Heart left ventricle (tissue), 16 donors: ENCODE results near the gene TBL1XR1. TPM values are rescaled to one million over a fixed set of nuclear protein-coding genes. Genes with fewer than 3 reads are reported as not detected.
A peak's percentile ranks its signal among the peaks of the same experiment; 100 is the strongest.
"Not testable (repeated sequence)": the region's sequence is repeated elsewhere in the genome, so short reads cannot be mapped to it uniquely, and the experiment has no call there.

ENCODE experiments used
- ATAC-seq, 4 donors: fragments of 200-7000 bp; cut with Tn5 transposase; one replicate each; pipeline ENCODE4 v1.9.1; 2020 to 2022; ENCODE audit warnings: moderate library complexity in 4 of 4, mild to moderate bottlenecking in 3 of 4, moderate number of reproducible peaks in 1 of 4
- DNase-seq, 5 donors: peaks; one replicate each; pipeline ENCODE4 v3.0.0-alpha.2; 2020
- H3K27ac ChIP-seq, 12 donors: fragments of 200-600 bp; sonication (generic) in 4 of 12; one replicate each; pipeline versions ENCODE4 v1.5.0 to v1.8.0; 2016 to 2022; ENCODE audit warnings: mild to moderate bottlenecking in 2 of 12
- H3K27me3 ChIP-seq, 9 donors: fragments of 200-600 bp; sonication (generic) in 2 of 9; one replicate each; pipeline versions ENCODE4 v1.5.1 to v1.8.0; 2016 to 2022; ENCODE audit warnings: mild to moderate bottlenecking in 3 of 9
- H3K36me3 ChIP-seq, 9 donors: fragments of 200-600 bp; sonication (generic) in 2 of 9; one replicate each; pipeline versions ENCODE4 v1.5.0 to v1.8.0; 2018 to 2022; ENCODE audit warnings: mild to moderate bottlenecking in 2 of 9
- H3K4me1 ChIP-seq, 12 donors: fragments of 200-600 bp; sonication (generic) in 4 of 12; one replicate each; pipeline versions ENCODE4 v1.5.0 to v1.8.0; 2016 to 2022; ENCODE audit warnings: mild to moderate bottlenecking in 3 of 12
- H3K4me3 ChIP-seq, 12 donors: fragments of 200-600 bp; sonication (generic) in 4 of 12; one replicate each; pipeline versions ENCODE4 v1.5.0 to v1.8.0; 2017 to 2022; ENCODE audit warnings: mild to moderate bottlenecking in 9 of 12, moderate library complexity in 4 of 12
- H3K9me3 ChIP-seq, 12 donors: fragments of 200-600 bp; sonication (generic) in 4 of 12; one replicate each; pipeline versions ENCODE4 v1.5.0 to v1.8.0; 2016 to 2022; ENCODE audit warnings: mild to moderate bottlenecking in 1 of 12
- POLR2A ChIP-seq, 2 donors: fragments of 450-650 bp; IDR thresholded peaks; one replicate each; pipeline ENCODE4 v1.6.1; 2017; ENCODE audit warnings: antibody characterized with exemption in 2 of 2, mild to moderate bottlenecking in 2 of 2, moderate library complexity in 2 of 2
- WGBS, 4 donors: extraction: QIAGEN DNeasy Blood & Tissue Kit in 2 of 4; methylation state at CpG; one replicate each; pipeline versions ENCODE4 v1.1.5 to v1.1.7; 2013 to 2018; 5-methylcytosine and 5-hydroxymethylcytosine counted together
- intact Hi-C, 10 donors: fragments of 100-400 bp; cut with DNase I; formaldehyde crosslinking; loops; one replicate each; pipeline versions ENCODE4 v1.11.1 to v1.14.2; 2022
- polyA plus RNA-seq, 2 donors: library from polyadenylated mRNA; stranded (reverse); fragments of 200-250 nt; gene quantifications; one replicate each; pipeline ENCODE4 v1.2.3, GENCODE V29; 2013
- total RNA-seq, 9 donors: library from RNA; depleted of rRNA in 2 of 9; stranded (reverse); fragments of >200 nt in 2 of 9; fragmentation: NEBNext Ultra II Directional in 3 of 9; extraction: Animal tissue kit (Norgen Biotek cat#: 25700) in 3 of 9; gene quantifications; one replicate each; pipeline versions ENCODE4 v1.1.0 to v1.2.4, GENCODE V29; 2016 to 2023
- TF ChIP-seq, protein P1 (sequence below), 12 donors: fragments of 200-600 bp; sonication (generic) in 4 of 12; IDR thresholded peaks; one replicate each; pipeline versions ENCODE4 v1.5.0 to v1.8.0; 2018 to 2022; ENCODE audit warnings: antibody characterized with exemption in 12 of 12, mild to moderate bottlenecking in 5 of 12
- donor health status: ischemic (EF 13 %, LVEDD 7.1; RV severe dilation, severe dysfunction).
- donor health status: healthy with polysubstance abuse.
- donor health status: DM: no; HTN: yes; CAD: no.
- donor health status: DM: no; HTN: no; CAD: no.
- donor health status: ischemic (EF 25% LVEDD 6.9; RV normal size, moderate dysfunction).
- donor health status: ischemic (EF 25% LVEDD 5.7; RV mildly dilated, moderate dysfunction).
- donor health status: healthy.
- donor health status: DM: yes; HTN: yes; CAD: no.
- donor health status: ischemic (EF 35%, LVEDD 5.7; RV mildly dilated, moderate dysfunction).
- donor health status: nonischemic (EF 11% LVEDD 7.7; RV severe dilation, severe dysfunction).
- donor health status: DM: yes; HTN: yes; CAD: no.
- donor health status: PGD.
- donor health status: ischemic (EF 29% LVEDD 5.4; RV normal size, mild dysfunction).
- donor health status: nonischemic (EF 23%, LVEDD 6.1; RV moderate dilation, normal function).

The TBL1XR1 gene
- total and polyA plus RNA-seq, 11 donors: 24.0 to 176 (median 119) TPM

- intact Hi-C loops: loop anchor here in 9 of 10 donors (5.0 to 10.0 kb wide), 17 partner anchors 41 to 1131 kb away; no protein-coding TSS in a partner anchor
- Histone ChIP-seq H3K4me1 (peaks cover 6 to 61% (median 35%) of the 10 kb centered on the region in 12 donors), H3K27me3 (no peaks in the 10 kb centered on the region), H3K27ac (peak overlapping the region in 5 of 12 donors; percentile 14 to 98 (median 96)), H3K4me3 (peak overlapping the region in 5 of 12 donors; percentile 76 to 94 (median 87)), H3K36me3 (no peaks in the 10 kb centered on the region), H3K9me3 (no peaks in the 10 kb centered on the region)
- DNase-seq (no peak), ATAC-seq (no peak)
- WGBS, 4 donors: 67 to 78% (median 73%) methylated on average over 9 of the region's 9 CpGs
- TF ChIP-seq, protein P1, sequence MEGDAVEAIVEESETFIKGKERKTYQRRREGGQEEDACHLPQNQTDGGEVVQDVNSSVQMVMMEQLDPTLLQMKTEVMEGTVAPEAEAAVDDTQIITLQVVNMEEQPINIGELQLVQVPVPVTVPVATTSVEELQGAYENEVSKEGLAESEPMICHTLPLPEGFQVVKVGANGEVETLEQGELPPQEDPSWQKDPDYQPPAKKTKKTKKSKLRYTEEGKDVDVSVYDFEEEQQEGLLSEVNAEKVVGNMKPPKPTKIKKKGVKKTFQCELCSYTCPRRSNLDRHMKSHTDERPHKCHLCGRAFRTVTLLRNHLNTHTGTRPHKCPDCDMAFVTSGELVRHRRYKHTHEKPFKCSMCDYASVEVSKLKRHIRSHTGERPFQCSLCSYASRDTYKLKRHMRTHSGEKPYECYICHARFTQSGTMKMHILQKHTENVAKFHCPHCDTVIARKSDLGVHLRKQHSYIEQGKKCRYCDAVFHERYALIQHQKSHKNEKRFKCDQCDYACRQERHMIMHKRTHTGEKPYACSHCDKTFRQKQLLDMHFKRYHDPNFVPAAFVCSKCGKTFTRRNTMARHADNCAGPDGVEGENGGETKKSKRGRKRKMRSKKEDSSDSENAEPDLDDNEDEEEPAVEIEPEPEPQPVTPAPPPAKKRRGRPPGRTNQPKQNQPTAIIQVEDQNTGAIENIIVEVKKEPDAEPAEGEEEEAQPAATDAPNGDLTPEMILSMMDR (IDR thresholded peaks at IDR 0.05): no peak
- no peak for TF ChIP-seq POLR2A (IDR thresholded peaks at IDR 0.05)
Measured at GRCh38 chr3:177193688-177194268, 3.5 kb downstream of the TBL1XR1 start.

DNA sequence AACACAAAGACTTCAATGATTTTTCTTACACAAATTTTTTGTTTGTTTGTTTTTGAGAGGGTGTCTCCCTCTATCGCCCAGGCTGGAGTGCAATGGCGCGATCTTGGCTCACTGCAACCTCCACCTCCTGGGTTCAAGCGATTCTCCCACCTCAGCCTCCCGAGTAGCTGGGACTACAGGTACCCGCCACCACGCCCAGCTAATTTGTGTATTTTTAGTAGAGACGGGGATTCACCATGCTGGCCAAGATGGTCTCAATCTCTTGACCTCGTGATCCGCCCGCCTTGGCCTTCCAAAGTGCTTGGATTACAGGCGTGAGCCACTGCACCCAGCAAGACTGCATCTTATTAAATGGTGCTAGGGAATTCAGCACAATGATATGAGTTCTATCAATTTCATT is 4.0 kb downstream of the TBL1XR1 start:
- H3K36me3 ChIP-seq, H3K4me3 ChIP-seq, H3K27me3 ChIP-seq, DNase-seq, ATAC-seq, H3K9me3 ChIP-seq, H3K27ac ChIP-seq: not testable (repeated sequence)
- 96 to 97% (median 97%) methylated on average over 12 of the region's 12 CpGs for WGBS, 4 donors
- intact Hi-C loops: loop anchor here in 9 of 10 donors (5.0 to 10.0 kb wide), 17 partner anchors 41 to 1132 kb away; no protein-coding TSS in a partner anchor
- H3K4me1 ChIP-seq: peaks cover 6 to 58% (median 32%) of the 10 kb centered on the region in 12 donors

DNA sequence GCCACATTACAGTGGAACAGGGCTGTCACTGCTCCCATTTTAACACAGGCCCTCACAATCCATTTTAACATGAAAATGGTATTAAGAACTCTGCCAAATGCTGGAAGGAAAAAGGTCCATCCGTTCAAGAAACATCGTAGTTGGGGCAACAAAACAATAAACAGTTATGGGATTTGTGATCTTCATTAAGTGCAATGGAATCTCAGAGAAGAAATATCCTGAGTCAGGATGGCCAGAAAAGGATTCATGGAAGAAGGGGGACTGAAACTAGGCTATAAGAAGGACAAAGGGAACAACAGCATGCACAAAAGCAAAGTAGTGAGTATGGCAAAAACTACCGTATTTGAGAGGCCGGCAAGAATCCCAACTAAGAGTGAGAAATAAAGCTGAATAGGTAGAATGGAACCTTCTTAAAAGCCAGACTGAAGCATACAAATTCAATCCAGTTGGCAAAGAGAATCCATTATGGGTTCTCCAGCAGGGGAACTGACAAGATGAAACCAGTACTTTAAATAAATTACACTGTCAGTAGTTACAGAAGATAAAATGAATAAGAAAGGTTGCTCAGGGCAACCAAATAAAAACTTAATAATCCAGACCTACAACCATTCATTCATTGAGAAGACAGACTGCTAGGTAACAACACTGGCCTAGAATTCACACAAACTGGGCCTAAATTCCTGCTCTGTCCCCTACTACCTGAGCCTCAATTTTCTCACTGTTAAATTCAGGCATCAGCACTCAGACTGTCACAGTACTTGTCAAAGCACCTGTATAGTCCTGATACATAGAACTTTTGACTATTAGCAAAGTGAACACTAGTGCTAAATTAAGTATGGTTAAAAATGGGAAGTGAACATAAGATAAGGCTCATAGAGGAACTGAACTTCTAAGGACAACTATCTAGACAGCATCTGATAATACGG is 6.3 kb downstream of the TBL1XR1 start:
- no peaks in the 10 kb centered on the region for H3K9me3 ChIP-seq
- peak overlapping the region in 1 of 12 donors; percentile 7 for H3K4me3 ChIP-seq
- DNase-seq (no peak), ATAC-seq (peak in 2 of 4 donors; percentile 21 to 43)
- no peaks in the 10 kb centered on the region for H3K27me3 ChIP-seq
- no peaks in the 10 kb centered on the region for H3K36me3 ChIP-seq
- 21 to 40% (median 27%) methylated on average over 5 of the region's 5 CpGs for WGBS, 4 donors
- intact Hi-C loops: loop anchor here in 9 of 10 donors (5.0 to 10.0 kb wide), 17 partner anchors 39 to 1134 kb away; no protein-coding TSS in a partner anchor
- TF ChIP-seq, protein P1 (IDR thresholded peaks at IDR 0.05): no peak
- no peak for TF ChIP-seq POLR2A (IDR thresholded peaks at IDR 0.05)
- H3K4me1 ChIP-seq: peaks cover 4 to 61% (median 34%) of the 10 kb centered on the region in 12 donors
- H3K27ac ChIP-seq: peak overlapping the region in 10 of 12 donors; percentile 1 to 57 (median 24)

DNA sequence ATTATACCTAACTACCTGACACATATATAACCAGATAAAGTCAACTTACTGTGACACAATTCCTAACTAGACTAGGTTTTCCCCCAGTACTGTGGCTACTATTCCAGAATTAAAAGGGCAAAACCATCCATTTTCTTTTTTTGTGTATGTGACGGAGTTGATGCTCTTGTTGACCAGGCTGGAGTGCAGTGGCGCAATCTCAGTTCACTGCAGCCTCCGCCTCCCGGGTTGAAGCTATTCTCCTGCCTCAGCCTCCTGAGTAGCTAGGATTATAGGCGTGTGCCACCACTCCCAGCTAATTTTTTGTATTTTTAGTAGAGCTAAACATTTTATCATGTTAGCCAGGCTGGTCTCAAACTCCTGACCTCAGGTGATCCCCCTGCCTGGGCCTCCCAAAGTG is 7.1 kb downstream of the TBL1XR1 start:
- peaks cover 6 to 68% (median 42%) of the 10 kb centered on the region in 12 donors for H3K4me1 ChIP-seq

GRCh38 chr3:177188325-177188724 is 9.0 kb downstream of the TBL1XR1 start:
- not testable (repeated sequence) for DNase-seq, H3K9me3 ChIP-seq, H3K4me3 ChIP-seq, ATAC-seq, H3K27ac ChIP-seq, H3K36me3 ChIP-seq, H3K27me3 ChIP-seq
- WGBS, 4 donors: 75 to 81% (median 77%) methylated on average over 4 of the region's 4 CpGs
- peaks cover 9 to 64% (median 46%) of the 10 kb centered on the region in 12 donors for H3K4me1 ChIP-seq
- intact Hi-C loops: loop anchor here in 1 of 10 donors (5.0 kb wide), 2 partner anchors 41 to 81 kb away; no protein-coding TSS in a partner anchor

More for the DNA sequence above, 7.1 kb downstream of the TBL1XR1 start:
- H3K4me3 ChIP-seq, H3K9me3 ChIP-seq, ATAC-seq, DNase-seq, H3K27me3 ChIP-seq, H3K36me3 ChIP-seq: not testable (repeated sequence)
- H3K27ac ChIP-seq: peak overlapping the region in 6 of 12 donors; percentile 23 to 53 (median 32)
- intact Hi-C loops: loop anchor here in 9 of 10 donors (5.0 to 10.0 kb wide), 17 partner anchors 38 to 1135 kb away; no protein-coding TSS in a partner anchor
- 89 to 97% (median 94%) methylated on average over 5 of the region's 5 CpGs for WGBS, 4 donors
